GM06990 (cell line): ENCODE data around the gene RER1.

Experiments
- DNase-seq: peaks from one replicate; pipeline ENCODE4 v3.0.0-alpha.2; 2011; ENCODE audit not compliant: insufficient read length; ENCODE audit errors: extremely low read depth
- H3K27me3 ChIP-seq: replicated peaks from 2 replicates; pipeline ENCODE4 v1.6.0; 2011; ENCODE audit warnings: low read length; ENCODE audit not compliant: control insufficient read depth, insufficient read depth
- H3K36me3 ChIP-seq: 2 replicates; pipeline ENCODE4 v1.5.1; 2011; ENCODE audit warnings: low read length; ENCODE audit not compliant: control insufficient read depth, insufficient read depth
- H3K4me3 ChIP-seq: replicated peaks from 2 replicates; pipeline ENCODE4 v1.5.1; 2011; ENCODE audit warnings: low read depth, mild to moderate bottlenecking, control low read depth, low read length
- CTCF ChIP-seq: IDR thresholded peaks from 2 replicates; pipeline ENCODE4 v1.5.1; 2011; ENCODE audit warnings: low read length, control low read depth, mild to moderate bottlenecking, inconsistent platforms; ENCODE audit not compliant: insufficient read depth, poor library complexity, severe bottlenecking

The RER1 gene

DNA sequence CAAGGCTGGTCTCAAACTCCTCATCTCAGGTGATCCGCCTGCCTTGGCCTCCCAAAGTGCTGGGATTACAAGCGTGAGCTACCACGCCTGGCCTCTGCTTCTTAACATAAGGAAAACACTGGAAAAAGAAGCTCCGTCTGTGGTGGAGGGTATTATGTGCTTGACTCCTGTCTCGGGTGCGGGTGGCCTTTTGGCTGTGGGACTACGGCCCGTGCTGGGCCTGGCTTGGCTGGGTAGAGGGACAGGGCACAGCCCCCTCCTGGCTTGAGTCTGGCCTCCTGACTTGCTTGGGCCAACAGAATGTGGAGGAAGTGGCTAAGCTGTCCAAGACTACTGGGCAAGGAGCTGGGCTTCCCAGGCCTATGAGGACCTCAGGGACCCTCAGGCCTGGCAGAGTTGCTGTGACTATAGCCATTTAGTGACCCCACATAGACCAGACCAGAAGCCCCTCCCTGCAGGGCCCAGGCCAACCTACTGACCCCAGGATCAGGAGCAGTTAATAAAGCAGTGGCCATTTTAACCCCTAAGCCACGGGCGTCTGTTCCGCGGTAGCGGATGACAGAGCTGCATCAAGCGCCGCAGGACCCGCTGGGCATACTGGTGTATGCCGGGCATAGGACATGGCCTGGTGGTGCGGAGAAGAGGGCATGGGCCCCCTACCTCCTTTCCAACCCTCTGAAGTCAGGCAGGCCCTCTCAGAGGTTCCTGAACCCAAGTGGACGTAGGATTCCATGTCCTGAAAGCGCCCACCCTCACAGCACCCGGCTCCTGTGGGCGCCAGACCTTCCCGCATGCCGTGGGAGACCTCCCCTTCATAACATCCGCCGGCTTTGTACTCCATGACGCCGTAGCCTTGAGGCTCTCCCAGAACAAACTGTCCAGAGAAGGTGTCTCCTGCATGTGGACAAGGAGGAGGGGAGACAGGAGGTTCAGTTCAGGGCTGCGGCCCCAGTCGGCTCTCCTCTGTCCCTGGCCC, 4.7 kb upstream of the RER1 start:
- no peaks in the 10 kb centered on the region for H3K27me3 ChIP-seq
- peak overlapping the region; percentile 65 for H3K4me3 ChIP-seq
- DNase-seq: no peak
- no peak for TF ChIP-seq CTCF
- H3K36me3 ChIP-seq: no peaks in the 10 kb centered on the region; the same call in 1 of the 2 replicates

- peak; percentile 65 for DNase-seq
- no peaks in the 10 kb centered on the region for H3K27me3 ChIP-seq
- TF ChIP-seq CTCF: no peak
- no peaks in the 10 kb centered on the region; the same call in 1 of the 2 replicates for H3K36me3 ChIP-seq
- peak overlapping the region; percentile 65 for H3K4me3 ChIP-seq
Measured at GRCh38 chr1:2388004-2388913, 3.4 kb upstream of the RER1 start.

DNA sequence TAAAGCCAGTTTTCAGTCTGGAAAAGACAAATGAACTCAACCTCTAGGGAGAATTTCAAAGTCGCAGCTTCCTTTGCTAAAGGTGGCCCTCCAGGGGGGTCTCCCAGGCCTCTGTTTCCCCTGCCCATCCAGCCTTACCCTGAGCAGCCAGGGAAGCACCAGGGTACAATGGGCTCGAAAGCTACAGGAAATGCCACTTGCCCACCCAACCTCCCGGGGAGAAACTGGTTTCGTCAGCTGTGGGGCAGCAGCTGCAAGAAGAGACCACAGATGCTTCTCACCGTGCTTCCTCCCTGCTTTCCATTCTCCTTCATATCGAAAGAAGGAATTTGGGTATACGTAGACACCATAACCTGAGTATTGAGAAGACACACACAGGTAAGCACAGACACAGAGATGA, 2.0 kb upstream of the RER1 start:
- DNase-seq: no peak
- no peak overlapping the region; the same call in 1 of the 2 replicates for H3K4me3 ChIP-seq
- no peaks in the 10 kb centered on the region for H3K27me3 ChIP-seq
- peaks cover 6% of the 10 kb centered on the region for H3K36me3 ChIP-seq
- TF ChIP-seq CTCF: no peak

DNA sequence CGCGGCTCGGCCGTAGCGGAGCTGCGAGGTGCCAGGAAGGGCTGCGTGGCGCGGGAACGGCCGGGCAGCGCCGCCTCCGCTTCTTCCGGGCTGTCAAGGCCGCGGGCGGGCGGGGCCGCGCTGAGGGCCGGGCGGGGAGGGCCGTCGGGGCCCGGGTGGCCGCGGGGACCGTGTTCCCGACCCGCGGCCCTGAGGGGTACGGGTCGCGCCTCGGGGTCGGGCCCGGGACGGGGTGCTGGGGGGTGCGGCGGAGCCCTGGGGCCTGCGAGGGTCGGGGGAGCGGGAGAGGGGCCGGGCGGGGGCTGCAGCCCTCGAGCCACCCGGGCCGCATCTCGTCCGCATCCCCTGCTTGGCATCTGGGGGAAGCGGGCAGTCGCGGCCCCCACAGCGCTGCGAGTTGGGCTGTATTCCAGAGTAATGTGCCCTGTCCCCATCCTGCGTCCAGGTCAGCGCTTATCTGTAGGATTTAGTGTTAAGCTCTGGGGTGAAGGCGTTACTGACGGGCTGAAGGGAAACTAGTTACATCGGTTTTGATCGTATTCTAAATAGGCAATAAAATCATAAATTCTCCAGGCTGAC, 379 bp downstream of the RER1 start:
- Histone ChIP-seq H3K4me3 (peak overlapping the region; percentile 70), H3K36me3 (peaks cover 16% of the 10 kb centered on the region), H3K27me3 (no peaks in the 10 kb centered on the region)
- DNase-seq: no peak
- no peak for TF ChIP-seq CTCF

GRCh38 chr1:2392686-2393085, 1.0 kb downstream of the RER1 start:
- peaks cover 22% of the 10 kb centered on the region for H3K36me3 ChIP-seq
- TF ChIP-seq CTCF: no peak
- H3K27me3 ChIP-seq: no peaks in the 10 kb centered on the region
- H3K4me3 ChIP-seq: peak overlapping the region; percentile 70
- DNase-seq: no peak
